Caco-2 (cell line): Measurements from ENCODE around the gene NRIP1. TPM values are rescaled to one million over a fixed set of nuclear protein-coding genes. Genes with fewer than 3 reads are reported as not detected.

Experiments
- BruUV-seq: library from RNA; stranded (reverse); fragments of 400-500 nt; replicated peaks from 2 replicates; lab custom pipeline; 2021; lab: Mats Ljungman, UMichigan
- CTCF ChIA-PET: fragments of 300-600 bp; sonication (Branson Sonifier 250); formaldehyde crosslinking; loops from one replicate; lab custom pipeline; 2022; ENCODE audit warnings: antibody characterized with exemption; lab: Charles Lee
- POLR2A ChIA-PET: fragments of 300-600 bp; sonication (Branson Sonifier 250); formaldehyde crosslinking; loops from one replicate; lab custom pipeline; 2022; ENCODE audit warnings: antibody characterized with exemption; lab: Charles Lee
- DNase-seq, 2 experiments: peaks; one replicate each; pipeline versions ENCODE4 v3.0.0 to v3.0.0-alpha.2; 2020 to 2022
- H3K27me3 ChIP-seq: replicated peaks from 2 replicates; pipeline ENCODE4 v1.6.0; 2011; ENCODE audit warnings: low read length; ENCODE audit not compliant: control insufficient read depth, insufficient read depth
- H3K36me3 ChIP-seq: 2 replicates; pipeline ENCODE4 v1.5.1; 2011; ENCODE audit warnings: low read length; ENCODE audit not compliant: control insufficient read depth, insufficient read depth
- H3K4me1 ChIP-seq: fragments of 250-450 bp; sonication (Bioruptor Pico); 2 replicates; pipeline ENCODE4 v1.5.1; 2020; ENCODE audit warnings: mild to moderate bottlenecking
- H3K4me3 ChIP-seq: 2 replicates; pipeline ENCODE4 v1.5.1; 2011; ENCODE audit warnings: low read depth, mild to moderate bottlenecking, control low read depth, low read length
- H3K9me3 ChIP-seq: fragments of 250-450 bp; sonication (Bioruptor Pico); 2 replicates; pipeline ENCODE4 v1.5.1; 2020; ENCODE audit warnings: mild to moderate bottlenecking, moderate library complexity
- H3K27ac Mint-ChIP-seq: one replicate; pipeline ENCODE4 v1.8.0; 2022; ENCODE audit warnings: mixed read lengths; ENCODE audit not compliant: unreplicated experiment
- H3K27me3 Mint-ChIP-seq: one replicate; pipeline ENCODE4 v1.8.0; 2022; ENCODE audit warnings: mixed read lengths; ENCODE audit not compliant: insufficient read depth, unreplicated experiment
- H3K36me3 Mint-ChIP-seq: one replicate; pipeline ENCODE4 v1.8.0; 2022; ENCODE audit warnings: mild to moderate bottlenecking, mixed read lengths; ENCODE audit not compliant: insufficient read depth, unreplicated experiment
- H3K4me1 Mint-ChIP-seq: one replicate; pipeline ENCODE4 v1.8.0; 2022; ENCODE audit warnings: low read depth, mixed read lengths; ENCODE audit not compliant: unreplicated experiment
- H3K4me3 Mint-ChIP-seq: one replicate; pipeline ENCODE4 v1.8.0; 2022; ENCODE audit warnings: mild to moderate bottlenecking, moderate library complexity, mixed read lengths; ENCODE audit not compliant: unreplicated experiment
- H3K9me3 Mint-ChIP-seq: one replicate; pipeline ENCODE4 v1.8.0; 2022; ENCODE audit warnings: mixed read lengths; ENCODE audit not compliant: unreplicated experiment
- intact Hi-C: fragments of 100-400 bp; cut with micrococcal nuclease; formaldehyde crosslinking; loops from one replicate; pipeline ENCODE4 v1.10.0; 2022; ENCODE audit not compliant: unreplicated experiment
- total RNA-seq: library from RNA; stranded (reverse); gene quantifications from 2 replicates; pipeline ENCODE4 v1.2.3, GENCODE V29; 2022
- TF ChIP-seq, protein P1 (sequence below), 2 experiments: fragments of 200-600 bp in 1 of 2; IDR thresholded peaks; 1 replicate in 1 of 2; 2 replicates in 1 of 2; pipeline versions ENCODE4 v1.5.1 to v1.8.0; 2011 to 2022; ENCODE audit warnings: antibody characterized with exemption in 1 of 2, control low read depth in 1 of 2, inconsistent platforms in 1 of 2, low read depth in 1 of 2, low read length in 1 of 2, mild to moderate bottlenecking in 1 of 2, moderate library complexity in 1 of 2; ENCODE audit not compliant: insufficient read depth in 1 of 2, severe bottlenecking in 1 of 2, unreplicated experiment in 1 of 2

NRIP1 gene
- total RNA-seq, 1 experiment from 2014 or later, result 28.6 TPM

DNA sequence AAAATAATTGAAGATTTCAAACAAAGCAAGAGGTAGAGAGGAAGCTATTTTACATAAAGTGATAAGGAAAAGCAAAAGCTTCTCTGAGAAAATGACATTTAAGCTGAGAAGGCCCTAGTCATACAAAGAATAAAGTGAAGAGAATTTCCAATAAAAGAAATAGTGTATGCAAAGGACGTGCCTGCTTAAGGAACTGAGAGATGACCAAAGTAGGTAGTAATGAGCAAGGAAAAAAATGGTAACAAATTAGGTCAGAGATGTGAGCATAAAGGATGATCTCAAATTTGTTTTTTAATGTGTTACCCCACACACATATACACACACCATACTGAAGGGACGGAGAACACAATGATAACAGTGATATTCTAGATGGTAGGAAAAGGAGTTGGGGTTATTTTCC, 46.4 kb downstream of the NRIP1 start:
- Histone ChIP-seq H3K9me3 (no peaks in the 10 kb centered on the region), H3K36me3 (no peaks in the 10 kb centered on the region), H3K4me3 (no peak overlapping the region), H3K4me1 (no peaks in the 10 kb centered on the region), H3K27me3 (no peaks in the 10 kb centered on the region)
- no peaks in the 10 kb centered on the region for H3K4me1 Mint-ChIP-seq
- ChIA-PET POLR2A (no interaction called here), CTCF (no interaction called here)
- H3K36me3 Mint-ChIP-seq, result no peaks in the 10 kb centered on the region
- H3K27me3 Mint-ChIP-seq, result no peaks in the 10 kb centered on the region
- no peak for DNase-seq
- TF ChIP-seq, protein P1, sequence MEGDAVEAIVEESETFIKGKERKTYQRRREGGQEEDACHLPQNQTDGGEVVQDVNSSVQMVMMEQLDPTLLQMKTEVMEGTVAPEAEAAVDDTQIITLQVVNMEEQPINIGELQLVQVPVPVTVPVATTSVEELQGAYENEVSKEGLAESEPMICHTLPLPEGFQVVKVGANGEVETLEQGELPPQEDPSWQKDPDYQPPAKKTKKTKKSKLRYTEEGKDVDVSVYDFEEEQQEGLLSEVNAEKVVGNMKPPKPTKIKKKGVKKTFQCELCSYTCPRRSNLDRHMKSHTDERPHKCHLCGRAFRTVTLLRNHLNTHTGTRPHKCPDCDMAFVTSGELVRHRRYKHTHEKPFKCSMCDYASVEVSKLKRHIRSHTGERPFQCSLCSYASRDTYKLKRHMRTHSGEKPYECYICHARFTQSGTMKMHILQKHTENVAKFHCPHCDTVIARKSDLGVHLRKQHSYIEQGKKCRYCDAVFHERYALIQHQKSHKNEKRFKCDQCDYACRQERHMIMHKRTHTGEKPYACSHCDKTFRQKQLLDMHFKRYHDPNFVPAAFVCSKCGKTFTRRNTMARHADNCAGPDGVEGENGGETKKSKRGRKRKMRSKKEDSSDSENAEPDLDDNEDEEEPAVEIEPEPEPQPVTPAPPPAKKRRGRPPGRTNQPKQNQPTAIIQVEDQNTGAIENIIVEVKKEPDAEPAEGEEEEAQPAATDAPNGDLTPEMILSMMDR (IDR thresholded peaks at IDR 0.05; ENCODE audit: insufficient read depth in 1 of 2, low read depth in 1 of 2, low read length in 1 of 2, severe bottlenecking in 1 of 2, unreplicated experiment in 1 of 2), result no peak
- no peak overlapping the region for H3K27ac Mint-ChIP-seq
- no peaks in the 10 kb centered on the region for H3K9me3 Mint-ChIP-seq
- BruUV-seq, result no TSS peak
- intact Hi-C loops, result no loop called here
- no peak overlapping the region for H3K4me3 Mint-ChIP-seq

DNA sequence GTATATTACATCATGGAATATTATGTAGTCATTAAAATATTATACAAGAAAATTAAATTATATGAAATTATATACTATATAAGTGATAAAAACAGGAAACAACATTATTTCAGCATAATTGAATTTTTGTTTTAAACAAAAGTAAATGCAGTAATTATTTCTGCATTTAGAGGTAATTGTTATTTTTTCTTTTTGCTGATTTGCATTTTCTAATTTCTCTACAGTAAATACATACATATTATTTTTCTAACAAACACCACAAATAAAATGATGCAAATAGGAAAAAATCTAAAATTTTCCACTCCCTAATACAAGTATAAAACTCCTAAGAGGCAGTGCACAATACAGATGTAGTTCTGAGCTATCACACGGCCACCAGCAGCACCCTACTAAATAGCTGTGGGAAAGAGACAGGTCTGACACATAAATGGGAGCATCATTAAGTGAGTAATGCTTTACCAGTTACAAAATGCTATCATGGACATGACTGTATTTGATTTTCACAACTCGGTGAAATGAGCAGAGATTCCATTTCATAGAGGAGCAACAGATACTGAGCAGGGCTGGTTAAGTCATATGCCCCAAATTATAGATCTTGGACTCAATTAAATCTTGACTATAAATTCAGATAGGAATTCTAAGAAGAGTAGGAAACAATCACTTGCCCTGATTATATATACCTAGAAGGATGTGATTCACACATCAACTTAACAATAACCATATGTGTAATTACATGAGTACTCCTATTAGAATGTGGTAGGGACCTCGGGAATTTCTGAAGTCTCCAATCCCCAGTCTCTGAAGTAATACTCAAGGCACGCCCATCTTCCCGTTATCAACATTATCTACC, 49.0 kb downstream of the NRIP1 start:
- Histone ChIP-seq H3K4me1 (no peaks in the 10 kb centered on the region), H3K27me3 (no peaks in the 10 kb centered on the region), H3K4me3 (no peak overlapping the region), H3K36me3 (no peaks in the 10 kb centered on the region), H3K9me3 (no peaks in the 10 kb centered on the region)
- DNase-seq, result no peak
- Mint-ChIP-seq H3K27ac (no peak overlapping the region), H3K4me1 (no peaks in the 10 kb centered on the region), H3K36me3 (no peaks in the 10 kb centered on the region), H3K27me3 (no peaks in the 10 kb centered on the region), H3K9me3 (no peaks in the 10 kb centered on the region), H3K4me3 (no peak overlapping the region)
- BruUV-seq, result no TSS peak
- TF ChIP-seq, protein P1 (IDR thresholded peaks at IDR 0.05; ENCODE audit: insufficient read depth in 1 of 2, low read depth in 1 of 2, low read length in 1 of 2, severe bottlenecking in 1 of 2, unreplicated experiment in 1 of 2), result no peak
- intact Hi-C loops, result no loop called here
- CTCF ChIA-PET, result no interaction called here
- POLR2A ChIA-PET, result no interaction called here

DNA sequence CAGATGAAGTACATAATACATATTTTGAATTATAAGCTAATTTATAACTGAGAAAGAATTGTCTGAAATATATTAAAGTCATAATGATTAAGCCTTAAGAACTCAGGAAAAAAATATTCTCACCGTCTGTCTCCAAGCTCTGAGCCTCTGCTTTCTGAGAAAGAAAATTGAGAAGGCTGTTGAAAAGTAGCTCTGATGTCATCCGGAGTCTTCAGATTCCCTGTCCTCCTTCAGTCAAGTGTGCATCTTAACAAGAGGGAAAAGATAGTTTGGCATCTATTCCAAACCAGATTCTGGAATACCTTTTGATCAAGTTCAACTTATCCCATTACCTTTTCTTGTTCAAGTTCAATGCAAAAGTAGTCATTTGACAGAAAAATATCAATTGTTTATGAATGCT, 50.6 kb downstream of the NRIP1 start:
- ChIA-PET POLR2A (no interaction called here), CTCF (no interaction called here)
- DNase-seq, result no peak
- Histone ChIP-seq H3K36me3 (no peaks in the 10 kb centered on the region), H3K4me1 (no peaks in the 10 kb centered on the region), H3K27me3 (no peaks in the 10 kb centered on the region), H3K9me3 (no peaks in the 10 kb centered on the region), H3K4me3 (no peak overlapping the region)
- no TSS peak for BruUV-seq
- no peak overlapping the region for H3K27ac Mint-ChIP-seq
- H3K36me3 Mint-ChIP-seq, result no peaks in the 10 kb centered on the region
- H3K4me1 Mint-ChIP-seq, result no peaks in the 10 kb centered on the region
- no peaks in the 10 kb centered on the region for H3K27me3 Mint-ChIP-seq
- no peaks in the 10 kb centered on the region for H3K9me3 Mint-ChIP-seq
- TF ChIP-seq, protein P1 (IDR thresholded peaks at IDR 0.05; ENCODE audit: insufficient read depth in 1 of 2, low read depth in 1 of 2, low read length in 1 of 2, severe bottlenecking in 1 of 2, unreplicated experiment in 1 of 2), result no peak
- intact Hi-C loops, result no loop called here
- no peak overlapping the region for H3K4me3 Mint-ChIP-seq
